Ascending aorta (tissue), 2 donors: Measurements from ENCODE around the gene AGMO. TPM values are rescaled to one million over a fixed set of nuclear protein-coding genes. Genes with fewer than 3 reads are reported as not detected.

Source experiments
- DNase-seq, 2 donors: peaks; one replicate each; pipeline ENCODE4 v3.0.0-alpha.2; 2019; ENCODE audit warnings: low spot score in 2 of 2
- H3K27ac ChIP-seq, 2 donors: fragments of 200-600 bp; sonication (generic); one replicate each; pipeline ENCODE4 v1.5.1; 2016 to 2017; ENCODE audit warnings: mild to moderate bottlenecking in 1 of 2
- H3K27me3 ChIP-seq: fragments of 200-600 bp; sonication (generic); one replicate; pipeline ENCODE4 v1.5.1; 2017
- H3K36me3 ChIP-seq, 2 donors: fragments of 200-600 bp; sonication (generic); one replicate each; pipeline ENCODE4 v1.5.1; 2016
- H3K4me1 ChIP-seq, 2 donors: fragments of 200-600 bp; sonication (generic); one replicate each; pipeline ENCODE4 v1.5.1; 2016 to 2017; ENCODE audit warnings: mild to moderate bottlenecking in 1 of 2
- H3K4me3 ChIP-seq, 2 donors: fragments of 200-600 bp; sonication (generic); one replicate each; pipeline ENCODE4 v1.5.1; 2016 to 2017; ENCODE audit warnings: mild to moderate bottlenecking in 1 of 2
- H3K9me3 ChIP-seq, 2 donors: fragments of 200-600 bp; sonication (generic); one replicate each; pipeline ENCODE4 v1.5.1; 2016
- CTCF ChIP-seq, 3 experiments: fragments of 200-600 bp in 2 of 3; fragments of 450-650 bp in 1 of 3; sonication (generic) in 2 of 3; IDR thresholded peaks; one replicate each; pipeline ENCODE4 v1.5.1; 2016 to 2019; ENCODE audit warnings: antibody characterized with exemption in 3 of 3, mild to moderate bottlenecking in 1 of 3, moderate library complexity in 1 of 3
- intact Hi-C: fragments of 100-400 bp; cut with DNase I; formaldehyde crosslinking; loops from one replicate; pipeline ENCODE4 v1.15.1; 2023
- total RNA-seq: library from RNA; depleted of rRNA; stranded (reverse); fragments of >200 nt; gene quantifications from one replicate; pipeline ENCODE4 v1.1.0, GENCODE V29; 2016

The AGMO gene
- total RNA-seq, 1 donor from 2014 or later = not detected

GRCh38 chr7:15430911-15431310 is 130.9 kb downstream of the AGMO start:
- DNase-seq = no peak
- H3K27me3 ChIP-seq = no peaks in the 10 kb centered on the region
- no peaks in the 10 kb centered on the region for H3K36me3 ChIP-seq
- no peaks in the 10 kb centered on the region for H3K9me3 ChIP-seq
- H3K4me1 ChIP-seq = no peaks in the 10 kb centered on the region
- no peak for TF ChIP-seq CTCF (IDR thresholded peaks at IDR 0.05)
- intact Hi-C loops = no loop called here
- no peak overlapping the region for H3K4me3 ChIP-seq
- H3K27ac ChIP-seq = no peak overlapping the region

GRCh38 chr7:15430191-15430590 is 131.6 kb downstream of the AGMO start:
- H3K9me3 ChIP-seq = no peaks in the 10 kb centered on the region
- H3K27ac ChIP-seq = no peak overlapping the region
- H3K4me1 ChIP-seq = no peaks in the 10 kb centered on the region
- no peak overlapping the region for H3K4me3 ChIP-seq
- no peaks in the 10 kb centered on the region for H3K36me3 ChIP-seq
- TF ChIP-seq CTCF (IDR thresholded peaks at IDR 0.05) = no peak
- H3K27me3 ChIP-seq = no peaks in the 10 kb centered on the region
- intact Hi-C loops = no loop called here
- DNase-seq = no peak

- no peak for TF ChIP-seq CTCF (IDR thresholded peaks at IDR 0.05)
- Histone ChIP-seq H3K27me3 (no peaks in the 10 kb centered on the region), H3K36me3 (no peaks in the 10 kb centered on the region), H3K4me1 (no peaks in the 10 kb centered on the region), H3K27ac (no peak overlapping the region), H3K4me3 (no peak overlapping the region), H3K9me3 (no peaks in the 10 kb centered on the region)
- DNase-seq = no peak
- intact Hi-C loops = no loop called here
These were observed 137.3 kb downstream of the AGMO start for GRCh38 chr7:15424468-15424867.

GRCh38 chr7:15419596-15419995 is 142.2 kb downstream of the AGMO start:
- H3K4me1 ChIP-seq = no peaks in the 10 kb centered on the region
- H3K36me3 ChIP-seq = no peaks in the 10 kb centered on the region
- H3K4me3 ChIP-seq = no peak overlapping the region
- no peak for TF ChIP-seq CTCF (IDR thresholded peaks at IDR 0.05)
- H3K9me3 ChIP-seq = peaks cover 0 to 6% of the 10 kb centered on the region in 2 donors
- H3K27ac ChIP-seq = no peak overlapping the region
- DNase-seq = no peak
- no peaks in the 10 kb centered on the region for H3K27me3 ChIP-seq
- intact Hi-C loops = no loop called here

- intact Hi-C loops = no loop called here
- DNase-seq = no peak
- H3K27ac ChIP-seq = no peak overlapping the region
- H3K36me3 ChIP-seq = no peaks in the 10 kb centered on the region
- H3K4me1 ChIP-seq = no peaks in the 10 kb centered on the region
- peaks cover 0 to 6% of the 10 kb centered on the region in 2 donors for H3K9me3 ChIP-seq
- TF ChIP-seq CTCF (IDR thresholded peaks at IDR 0.05) = no peak
- H3K27me3 ChIP-seq = no peaks in the 10 kb centered on the region
- H3K4me3 ChIP-seq = no peak overlapping the region
These were observed 143.6 kb downstream of the AGMO start for GRCh38 chr7:15418264-15418663.

GRCh38 chr7:15417341-15417988 is 144.3 kb downstream of the AGMO start:
- Histone ChIP-seq H3K27me3 (no peaks in the 10 kb centered on the region), H3K4me1 (no peaks in the 10 kb centered on the region), H3K27ac (no peak overlapping the region), H3K4me3 (no peak overlapping the region), H3K36me3 (no peaks in the 10 kb centered on the region), H3K9me3 (peaks cover 0 to 6% of the 10 kb centered on the region in 2 donors)
- intact Hi-C loops = no loop called here
- DNase-seq = no peak
- TF ChIP-seq CTCF (IDR thresholded peaks at IDR 0.05) = no peak
